H1 (cell line): ENCODE measurements around the gene RAD54L. TPM values are rescaled to one million over a fixed set of nuclear protein-coding genes. Genes with fewer than 3 reads are reported as not detected.

ENCODE experiments used
- CTCF ChIA-PET: fragments of 300-600 bp; sonication (Branson Sonifier 250); formaldehyde crosslinking; loops from one replicate; lab custom pipeline; 2021; ENCODE audit not compliant: partially characterized antibody; lab: Charles Lee
- POLR2A ChIA-PET: fragments of 300-600 bp; sonication (Branson Sonifier 250); formaldehyde crosslinking; loops from one replicate; lab custom pipeline; 2021; ENCODE audit warnings: inconsistent platforms; ENCODE audit not compliant: partially characterized antibody; lab: Charles Lee
- DNase-seq, 2 experiments: peaks; one replicate each; pipeline versions ENCODE4 v3.0.0 to v3.0.0-alpha.2; 2010 to 2022; ENCODE audit warnings: low spot score in 2 of 2, low read depth in 1 of 2, mixed read lengths in 1 of 2
- FAIRE-seq: peaks from 2 replicates; lab custom pipeline; 2011; peaks lifted over from hg19 to GRCh38; lab: Jason Lieb, UNC
- H2AFZ ChIP-seq: 2 replicates; pipeline ENCODE4 v1.8.1; 2012; ENCODE audit warnings: low read length, inconsistent platforms
- H2AK5ac ChIP-seq: 2 replicates; pipeline ENCODE4 v1.6.1; 2013; ENCODE audit warnings: low read depth, low read length
- H2BK120ac ChIP-seq: replicated peaks from 2 replicates; pipeline ENCODE3; 2013; ENCODE audit warnings: low read depth, low read length, inconsistent platforms
- H2BK12ac ChIP-seq: 2 replicates; pipeline ENCODE4 v1.6.1; 2013; ENCODE audit warnings: low read depth, low read length
- H2BK15ac ChIP-seq: 2 replicates; pipeline ENCODE4 v1.6.1; 2013; ENCODE audit warnings: low read length
- H2BK20ac ChIP-seq: 2 replicates; pipeline ENCODE4 v1.6.1; 2013; ENCODE audit warnings: low read length
- H2BK5ac ChIP-seq: 2 replicates; pipeline ENCODE4 v1.6.1; 2013; ENCODE audit warnings: low read depth, low read length
- H3K14ac ChIP-seq: 2 replicates; pipeline ENCODE4 v1.6.1; 2013; ENCODE audit warnings: inconsistent platforms; ENCODE audit not compliant: insufficient read length
- H3K18ac ChIP-seq: 2 replicates; pipeline ENCODE4 v1.6.1; 2013; ENCODE audit warnings: low read length; ENCODE audit errors: extremely low read depth
- H3K23ac ChIP-seq: 2 replicates; pipeline ENCODE4 v1.6.1; 2013; ENCODE audit warnings: inconsistent platforms; ENCODE audit not compliant: insufficient read length
- H3K23me2 ChIP-seq: 2 replicates; pipeline ENCODE4 v1.6.1; 2013; ENCODE audit warnings: low read depth, low read length
- H3K27ac ChIP-seq: 2 replicates; pipeline ENCODE4 v1.6.1; 2011; ENCODE audit warnings: low read depth, low read length, inconsistent platforms
- H3K27me3 ChIP-seq, 4 experiments: replicated peaks in 1 of 4; 1 replicate in 1 of 4; 2 replicates in 3 of 4; pipeline versions ENCODE4 v1.6.1 to v1.8.1; 2011 to 2013; ENCODE audit warnings: low read length in 3 of 4, mild to moderate bottlenecking in 3 of 4, inconsistent platforms in 2 of 4, mixed read lengths in 2 of 4, moderate library complexity in 1 of 4; ENCODE audit not compliant: control insufficient read depth in 3 of 4, insufficient read depth in 3 of 4; ENCODE audit errors: extremely low read depth in 1 of 4
- H3K36me3 ChIP-seq, 4 experiments: 2 replicates each; pipeline versions ENCODE4 v1.6.1 to v1.8.1; 2011 to 2013; ENCODE audit warnings: mild to moderate bottlenecking in 4 of 4, low read length in 3 of 4, moderate library complexity in 2 of 4, control low read depth in 1 of 4, inconsistent platforms in 1 of 4; ENCODE audit not compliant: insufficient read depth in 4 of 4, control insufficient read depth in 2 of 4
- H3K4ac ChIP-seq: replicated peaks from 2 replicates; pipeline ENCODE3; 2013; ENCODE audit warnings: low read length, low read depth, mixed read lengths, inconsistent platforms; ENCODE audit not compliant: insufficient read length
- H3K4me1 ChIP-seq, 4 experiments: replicated peaks in 1 of 4; 1 replicate in 1 of 4; 2 replicates in 3 of 4; pipeline versions ENCODE4 v1.6.1 to v1.8.1; 2011 to 2013; ENCODE audit warnings: low read length in 3 of 4, inconsistent platforms in 2 of 4, mixed read lengths in 1 of 4; ENCODE audit not compliant: insufficient read depth in 4 of 4, control insufficient read depth in 3 of 4
- H3K4me2 ChIP-seq, 2 experiments: 2 replicates each; pipeline versions ENCODE4 v1.6.1 to v1.8.1; 2011 to 2013; ENCODE audit warnings: low read depth in 2 of 2, low read length in 2 of 2, control low read depth in 1 of 2, inconsistent platforms in 1 of 2, mild to moderate bottlenecking in 1 of 2; ENCODE audit not compliant: insufficient read depth in 1 of 2
- H3K4me3 ChIP-seq, 4 experiments: fragments of 200-600, 300-600 bp in 1 of 4; sonication (generic), shearing (Covaris generic), sonication (Bioruptor Twin) in 1 of 4; 2 replicates each; pipeline versions ENCODE4 v1.5.1 to v1.8.1; 2011 to 2016; ENCODE audit warnings: low read length in 4 of 4, low read depth in 3 of 4, control low read depth in 2 of 4, inconsistent platforms in 2 of 4, mild to moderate bottlenecking in 2 of 4, mixed read lengths in 1 of 4, moderate library complexity in 1 of 4; ENCODE audit not compliant: insufficient read depth in 2 of 4; ENCODE audit errors: extremely low read depth in 1 of 4
- H3K56ac ChIP-seq: replicated peaks from 2 replicates; pipeline ENCODE3; 2013; ENCODE audit warnings: low read depth, mild to moderate bottlenecking, mixed read lengths, low read length, inconsistent platforms; ENCODE audit not compliant: insufficient read length
- H3K79me1 ChIP-seq: 2 replicates; pipeline ENCODE4 v1.6.1; 2013; ENCODE audit warnings: low read depth, low read length, control low read depth
- H3K79me2 ChIP-seq, 2 experiments: 2 replicates each; pipeline versions ENCODE4 v1.6.1 to v1.8.1; 2012 to 2013; ENCODE audit warnings: low read length in 2 of 2, mild to moderate bottlenecking in 2 of 2, inconsistent platforms in 1 of 2; ENCODE audit not compliant: insufficient read depth in 2 of 2, control insufficient read depth in 1 of 2
- H3K9ac ChIP-seq, 4 experiments: replicated peaks in 1 of 4; 1 replicate in 1 of 4; 2 replicates in 3 of 4; pipeline versions ENCODE4 v1.6.1 to v1.8.1; 2011 to 2013; ENCODE audit warnings: low read depth in 3 of 4, low read length in 3 of 4, control low read depth in 2 of 4, mild to moderate bottlenecking in 2 of 4, moderate library complexity in 2 of 4, inconsistent platforms in 1 of 4; ENCODE audit errors: extremely low read depth in 1 of 4
- H3K9me3 ChIP-seq, 2 experiments: 2 replicates each; pipeline versions ENCODE4 v1.6.1 to v1.8.1; 2012 to 2013; ENCODE audit warnings: mild to moderate bottlenecking in 2 of 2, moderate library complexity in 2 of 2, control low read depth in 1 of 2, inconsistent platforms in 1 of 2, low read depth in 1 of 2, low read length in 1 of 2, mixed read lengths in 1 of 2; ENCODE audit not compliant: insufficient read depth in 2 of 2
- H4K20me1 ChIP-seq, 2 experiments: replicated peaks in 1 of 2; 2 replicates each; pipeline versions ENCODE3 to v1.8.1; 2011 to 2013; ENCODE audit warnings: inconsistent platforms in 2 of 2, low read length in 2 of 2, mild to moderate bottlenecking in 1 of 2; ENCODE audit not compliant: insufficient read depth in 2 of 2, control insufficient read depth in 1 of 2
- H4K5ac ChIP-seq: 2 replicates; pipeline ENCODE4 v1.6.1; 2013; ENCODE audit warnings: low read length, low read depth, mixed read lengths, inconsistent platforms; ENCODE audit not compliant: insufficient read length
- H4K8ac ChIP-seq: 2 replicates; pipeline ENCODE4 v1.8.0; 2013; ENCODE audit warnings: mild to moderate bottlenecking, moderate library complexity, low read length, inconsistent platforms; ENCODE audit not compliant: insufficient read depth; ENCODE audit errors: extremely low read depth
- H4K91ac ChIP-seq: replicated peaks from 2 replicates; pipeline ENCODE3; 2013; ENCODE audit warnings: low read length, mixed read lengths, inconsistent platforms; ENCODE audit not compliant: insufficient read length
- BRCA1 ChIP-seq: IDR thresholded peaks from 2 replicates; pipeline ENCODE4 v1.6.1; 2012; ENCODE audit warnings: low read depth, low read length, improper control_type of control experiment
- JUND ChIP-seq: IDR thresholded peaks from 2 replicates; pipeline ENCODE4 v1.6.1; 2011; ENCODE audit warnings: mild to moderate bottlenecking, improper control_type of control experiment, low read length
- KDM1A ChIP-seq: fragments of 200-600, 300-600 bp; sonication (generic); IDR thresholded peaks from 2 replicates; pipeline ENCODE4 v1.7.1; 2016; ENCODE audit warnings: mild to moderate bottlenecking, low read length, borderline replicate concordance
- NANOG ChIP-seq: IDR thresholded peaks from 2 replicates; pipeline ENCODE4 v1.6.1; 2011; ENCODE audit warnings: low read length, low read depth, mild to moderate bottlenecking, inconsistent platforms; ENCODE audit not compliant: insufficient read depth, poor library complexity, severe bottlenecking
- SAP30 ChIP-seq: fragments of 300-600 bp; sonication (generic); IDR thresholded peaks from 2 replicates; pipeline ENCODE4 v1.7.1; 2012; ENCODE audit warnings: low read length, moderate library complexity, mild to moderate bottlenecking, inconsistent platforms; ENCODE audit not compliant: insufficient read depth, insufficient replicate concordance
- WGBS, 2 experiments: shearing (Covaris generic) in 1 of 2; methylation state at CpG; one replicate each; pipeline versions ENCODE4 v1.1.6 to v1.1.7; 2013 to 2015; ENCODE audit warnings: low lambda C conversion rate in 2 of 2, mixed read lengths in 2 of 2, inconsistent platforms in 1 of 2, low coverage in 1 of 2, missing lambda C conversion rate in 1 of 2; ENCODE audit not compliant: insufficient replicate concordance in 2 of 2, insufficient coverage in 1 of 2, insufficient read length in 1 of 2; ENCODE audit errors: extremely low coverage in 1 of 2, missing lambda C conversion rate in 1 of 2; 5-methylcytosine and 5-hydroxymethylcytosine counted together
- polyA plus RNA-seq, 7 experiments: library from polyadenylated mRNA; depleted of rRNA in 3 of 7; stranded (reverse) in 5 of 7; unstranded in 2 of 7; fragments of >200 nt in 5 of 7; fragments of 200-250 nt in 2 of 7; gene quantifications; 1 replicate in 5 of 7; 2 replicates in 1 of 7; 4 replicates in 1 of 7; pipeline versions ENCODE4 v1.2.1 to v1.2.3, GENCODE V29; 2011 to 2013; ENCODE audit warnings: missing spikeins in 2 of 7, mixed read lengths in 2 of 7
- total RNA-seq: library from RNA; stranded (reverse); fragmentation: NEBNext Ultra II Directional; extraction: Animal tissue kit (Norgen Biotek cat#: 25700); gene quantifications from 2 replicates; pipeline ENCODE4 v1.2.1, GENCODE V29; 2021
- TF ChIP-seq, protein P1 (sequence below): IDR thresholded peaks from 2 replicates; pipeline ENCODE4 v1.6.1; 2012; ENCODE audit warnings: inconsistent platforms
- TF ChIP-seq, protein P2 (sequence below): IDR thresholded peaks from 2 replicates; pipeline ENCODE4 v1.6.1; 2011; ENCODE audit warnings: low read depth, mild to moderate bottlenecking, low read length; ENCODE audit not compliant: insufficient read depth
- TF ChIP-seq, protein P3 (sequence below): IDR thresholded peaks from 2 replicates; pipeline ENCODE4 v1.6.1; 2012; ENCODE audit warnings: low read length, inconsistent platforms

Gene RAD54L
- total and polyA plus RNA-seq, 2 of the 8 experiments (the other 6 are each of a cell fraction or from before 2014, with no cell fraction given): 43.5 to 50.3 TPM

DNA sequence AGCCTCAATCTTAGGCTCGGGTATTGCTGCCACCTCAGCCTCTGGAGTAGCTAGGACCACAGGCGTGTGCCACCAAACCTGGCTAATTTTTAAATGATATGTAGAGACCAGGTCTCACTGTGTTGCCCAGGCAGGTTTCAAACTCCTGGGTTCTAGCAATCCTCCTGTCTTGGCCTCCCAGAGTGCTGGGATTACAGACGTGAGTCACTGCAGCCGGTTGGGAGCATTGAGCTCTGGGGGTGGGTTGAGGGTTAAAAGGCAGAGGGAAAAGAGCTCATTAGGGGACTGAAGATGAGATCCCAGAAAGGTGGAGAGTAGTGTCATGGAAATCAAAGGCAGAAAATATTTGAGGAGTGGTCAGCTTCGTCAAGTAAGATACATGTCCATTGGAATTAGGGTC lies 7.1 kb downstream of the RAD54L start:
- no peaks in the 10 kb centered on the region for H3K23me2 ChIP-seq
- H3K4me3 ChIP-seq: no peak overlapping the region
- no peak overlapping the region for H3K27ac ChIP-seq
- WGBS, 2 experiments: 85% methylated on average over 5 of the region's 5 CpGs; no CpG with 5 or more reads in 1 of the 2 experiments
- no peak overlapping the region for H2BK20ac ChIP-seq
- no peak overlapping the region for H4K91ac ChIP-seq
- peaks cover 3 to 8% of the 10 kb centered on the region in 2 experiments for H4K20me1 ChIP-seq
- TF ChIP-seq KDM1A: no peak
- TF ChIP-seq JUND: no peak
- TF ChIP-seq, protein P1, sequence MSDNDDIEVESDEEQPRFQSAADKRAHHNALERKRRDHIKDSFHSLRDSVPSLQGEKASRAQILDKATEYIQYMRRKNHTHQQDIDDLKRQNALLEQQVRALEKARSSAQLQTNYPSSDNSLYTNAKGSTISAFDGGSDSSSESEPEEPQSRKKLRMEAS: no peak
- TF ChIP-seq, protein P2, sequence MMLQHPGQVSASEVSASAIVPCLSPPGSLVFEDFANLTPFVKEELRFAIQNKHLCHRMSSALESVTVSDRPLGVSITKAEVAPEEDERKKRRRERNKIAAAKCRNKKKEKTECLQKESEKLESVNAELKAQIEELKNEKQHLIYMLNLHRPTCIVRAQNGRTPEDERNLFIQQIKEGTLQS: no peak
- TF ChIP-seq SAP30: no peak
- no peak for TF ChIP-seq NANOG
- TF ChIP-seq, protein P3, sequence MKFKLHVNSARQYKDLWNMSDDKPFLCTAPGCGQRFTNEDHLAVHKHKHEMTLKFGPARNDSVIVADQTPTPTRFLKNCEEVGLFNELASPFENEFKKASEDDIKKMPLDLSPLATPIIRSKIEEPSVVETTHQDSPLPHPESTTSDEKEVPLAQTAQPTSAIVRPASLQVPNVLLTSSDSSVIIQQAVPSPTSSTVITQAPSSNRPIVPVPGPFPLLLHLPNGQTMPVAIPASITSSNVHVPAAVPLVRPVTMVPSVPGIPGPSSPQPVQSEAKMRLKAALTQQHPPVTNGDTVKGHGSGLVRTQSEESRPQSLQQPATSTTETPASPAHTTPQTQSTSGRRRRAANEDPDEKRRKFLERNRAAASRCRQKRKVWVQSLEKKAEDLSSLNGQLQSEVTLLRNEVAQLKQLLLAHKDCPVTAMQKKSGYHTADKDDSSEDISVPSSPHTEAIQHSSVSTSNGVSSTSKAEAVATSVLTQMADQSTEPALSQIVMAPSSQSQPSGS: no peak
- no peak for TF ChIP-seq BRCA1
- TF ChIP-seq, all 59 proteins: peak for 0
- no peak for FAIRE-seq
- no peak overlapping the region for H4K5ac ChIP-seq
- no peaks in the 10 kb centered on the region for H3K9me3 ChIP-seq
- H2AK5ac ChIP-seq: no peak overlapping the region
- H3K14ac ChIP-seq: no peak overlapping the region
- peaks cover 16 to 67% (median 43%) of the 10 kb centered on the region in 4 experiments for H3K36me3 ChIP-seq
- ChIA-PET POLR2A (interaction anchor here (0.7 to 10.6 kb wide), 8 partner anchors 11 to 109 kb away, joined by 3 to 100 read pairs (median 8); no protein-coding TSS in a partner anchor), CTCF (interaction anchor here (0.7 to 1.3 kb wide), 4 partner anchors 29 to 888 kb away, joined by 3 to 9 read pairs (median 3); no protein-coding TSS in a partner anchor)
- H2BK15ac ChIP-seq: no peak overlapping the region
- H3K4me2 ChIP-seq: no peak overlapping the region
- no peak for DNase-seq
- no peaks in the 10 kb centered on the region for H3K27me3 ChIP-seq
- no peak overlapping the region for H2BK120ac ChIP-seq
- H3K4ac ChIP-seq: no peak overlapping the region
- H3K4me1 ChIP-seq: no peaks in the 10 kb centered on the region
- no peak overlapping the region for H2BK12ac ChIP-seq
- H3K79me2 ChIP-seq: peaks cover 0 to 5% of the 10 kb centered on the region in 2 experiments; a peak in 2 of 4 replicates
- H2BK5ac ChIP-seq: no peak overlapping the region
- H4K8ac ChIP-seq: no peak overlapping the region
- H3K9ac ChIP-seq: no peak overlapping the region
- H2AFZ ChIP-seq: no peak overlapping the region
- H3K56ac ChIP-seq: no peak overlapping the region
- peaks cover 4% of the 10 kb centered on the region; the same call in 1 of the 2 replicates for H3K79me1 ChIP-seq
- H3K18ac ChIP-seq: no peak overlapping the region
- H3K23ac ChIP-seq: no peak overlapping the region
